ENCODE data around the gene RIMS4.

The RIMS4 gene

DNA sequence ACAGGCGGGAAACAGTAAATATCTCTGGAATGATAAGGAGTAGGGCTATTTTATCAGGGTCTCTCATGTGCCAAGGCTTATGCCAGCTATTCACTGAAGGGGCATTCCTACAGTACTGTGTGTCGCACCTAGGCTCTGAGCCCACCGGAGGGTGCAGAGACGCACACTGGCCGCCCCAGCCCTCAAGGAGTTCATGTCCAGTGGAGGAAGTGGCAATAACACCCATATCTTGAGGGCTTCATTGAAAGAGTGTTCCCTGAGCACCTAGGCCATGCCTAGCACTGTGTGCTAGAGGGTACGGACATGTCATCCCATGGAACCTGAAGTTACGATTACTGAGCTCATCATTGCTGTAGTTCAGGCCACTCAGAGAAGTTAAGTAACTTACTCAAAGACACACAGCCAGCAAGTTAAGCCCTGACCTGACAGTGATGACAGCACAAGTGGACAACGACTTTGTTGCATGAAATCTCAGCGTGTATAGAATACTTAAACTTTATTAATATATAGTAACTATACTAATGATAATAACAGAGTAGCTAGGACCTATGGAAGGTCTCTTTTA, 86.5 kb downstream of the RIMS4 start:
- no peak for DNase-seq
- Mint-ChIP-seq H3K27ac (no peak overlapping the region), H3K36me3 (ENCODE audit: low read depth) (no peaks in the 10 kb centered on the region), H3K4me3 (no peak overlapping the region), H3K27me3 (no peaks in the 10 kb centered on the region), H3K9me3 (no peaks in the 10 kb centered on the region), H3K4me1 (ENCODE audit: low read depth) (no peaks in the 10 kb centered on the region)

DNA sequence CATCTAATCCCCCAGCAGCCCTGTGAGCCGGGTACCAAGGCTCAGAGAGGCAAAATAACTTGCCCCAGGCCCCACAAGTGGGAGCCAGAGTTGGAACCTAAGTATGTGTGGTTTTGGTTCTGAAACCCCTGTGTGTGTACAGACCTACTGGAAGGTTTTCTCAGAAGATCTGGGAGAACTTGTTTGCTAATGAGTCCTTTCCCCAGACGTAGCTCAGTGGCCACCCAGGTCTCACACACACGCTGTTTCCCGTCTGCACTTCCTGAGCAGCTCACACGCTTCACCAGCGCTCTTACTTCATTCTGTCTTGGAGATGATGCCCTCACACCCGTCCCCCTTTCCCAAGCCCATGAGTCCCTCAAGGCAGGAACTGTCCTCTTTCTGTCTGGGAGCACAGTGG, 87.0 kb downstream of the RIMS4 start:
- no peaks in the 10 kb centered on the region for H3K36me3 Mint-ChIP-seq (ENCODE audit: low read depth)
- H3K9me3 Mint-ChIP-seq, result no peaks in the 10 kb centered on the region
- H3K27me3 Mint-ChIP-seq, result no peaks in the 10 kb centered on the region
- no peak overlapping the region for H3K4me3 Mint-ChIP-seq
- DNase-seq, result no peak
- H3K4me1 Mint-ChIP-seq (ENCODE audit: low read depth), result no peaks in the 10 kb centered on the region
- no peak overlapping the region for H3K27ac Mint-ChIP-seq

DNA sequence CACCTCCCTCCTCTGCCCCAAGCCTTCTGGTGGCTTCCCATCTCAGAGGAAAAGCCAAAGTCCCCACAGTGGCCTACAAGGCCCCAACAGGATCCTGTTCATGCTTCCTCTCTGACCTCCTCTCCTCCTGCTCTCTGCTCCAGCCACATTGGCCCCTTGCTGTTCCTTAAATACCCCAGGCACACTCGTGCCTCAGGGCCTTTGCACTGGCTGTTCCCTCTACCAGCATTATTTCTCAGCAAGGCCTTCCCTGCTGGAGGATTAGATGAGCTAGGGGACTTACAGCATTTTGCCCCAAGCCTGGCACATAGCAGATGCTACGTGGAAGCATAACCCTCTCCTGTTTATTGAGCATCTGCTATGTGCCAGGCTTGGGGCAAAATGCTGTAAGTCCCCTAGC, 87.4 kb downstream of the RIMS4 start:
- Mint-ChIP-seq H3K36me3 (ENCODE audit: low read depth) (no peaks in the 10 kb centered on the region), H3K9me3 (no peaks in the 10 kb centered on the region), H3K4me3 (no peak overlapping the region), H3K4me1 (ENCODE audit: low read depth) (no peaks in the 10 kb centered on the region), H3K27ac (no peak overlapping the region), H3K27me3 (no peaks in the 10 kb centered on the region)
- no peak for DNase-seq

DNA sequence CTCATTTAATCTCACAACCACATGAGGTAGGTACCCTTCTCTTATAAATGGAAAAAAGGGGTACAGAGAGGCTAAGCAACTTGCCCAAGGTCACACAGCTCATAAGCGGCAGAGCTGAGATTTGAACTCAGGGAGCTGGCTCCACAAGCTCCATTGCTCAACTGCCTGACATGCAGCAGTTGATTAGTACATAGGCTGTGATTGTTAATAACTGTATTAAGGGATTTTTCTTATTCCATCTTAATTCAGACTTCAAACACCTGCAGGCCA, 88.6 kb downstream of the RIMS4 start:
- no peaks in the 10 kb centered on the region for H3K4me1 Mint-ChIP-seq (ENCODE audit: low read depth)
- H3K36me3 Mint-ChIP-seq (ENCODE audit: low read depth), result no peaks in the 10 kb centered on the region
- H3K27me3 Mint-ChIP-seq, result no peaks in the 10 kb centered on the region
- no peak for DNase-seq
- no peak overlapping the region for H3K4me3 Mint-ChIP-seq
- H3K9me3 Mint-ChIP-seq, result no peaks in the 10 kb centered on the region
- no peak overlapping the region for H3K27ac Mint-ChIP-seq

DNA sequence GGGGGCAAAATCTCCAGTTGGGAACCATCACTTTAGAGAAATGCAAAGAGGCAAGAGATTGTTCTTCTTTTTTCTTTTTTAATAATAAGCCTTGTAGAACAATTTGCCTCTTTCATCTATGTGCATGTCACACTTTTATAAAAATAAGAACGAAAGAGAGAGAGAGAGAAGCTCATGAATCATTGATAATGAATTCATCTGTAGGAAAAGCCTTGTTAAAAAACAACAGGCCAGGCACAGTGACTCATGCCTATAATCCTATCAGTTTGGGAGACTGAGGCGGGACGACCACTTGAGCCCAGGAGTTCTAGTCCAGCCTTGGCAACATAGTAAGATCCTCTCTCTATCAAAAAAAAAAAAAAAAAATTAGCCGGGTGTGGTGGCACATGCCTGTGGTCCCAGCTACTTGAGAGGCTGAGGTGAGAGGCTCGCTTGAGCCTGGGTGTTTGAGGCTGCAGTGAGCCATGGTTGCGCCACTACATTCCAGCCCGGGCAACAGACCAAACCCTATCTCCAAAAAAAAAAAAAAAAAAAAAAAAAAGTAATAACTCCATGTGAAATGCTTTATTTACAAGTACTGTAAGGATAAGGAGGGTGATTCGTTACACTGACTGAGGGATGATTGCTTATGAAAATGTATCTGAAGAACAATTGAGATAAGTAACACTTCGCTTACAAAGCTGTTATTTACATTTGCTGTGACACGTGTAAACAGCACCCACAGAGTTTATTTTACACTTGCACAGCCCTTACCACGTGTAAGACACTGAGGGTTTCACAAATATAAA, 89.2 kb downstream of the RIMS4 start:
- Mint-ChIP-seq H3K4me3 (no peak overlapping the region), H3K9me3 (no peaks in the 10 kb centered on the region), H3K36me3 (ENCODE audit: low read depth) (no peaks in the 10 kb centered on the region), H3K27me3 (no peaks in the 10 kb centered on the region), H3K27ac (no peak overlapping the region), H3K4me1 (ENCODE audit: low read depth) (no peaks in the 10 kb centered on the region)
- no peak for DNase-seq

DNA sequence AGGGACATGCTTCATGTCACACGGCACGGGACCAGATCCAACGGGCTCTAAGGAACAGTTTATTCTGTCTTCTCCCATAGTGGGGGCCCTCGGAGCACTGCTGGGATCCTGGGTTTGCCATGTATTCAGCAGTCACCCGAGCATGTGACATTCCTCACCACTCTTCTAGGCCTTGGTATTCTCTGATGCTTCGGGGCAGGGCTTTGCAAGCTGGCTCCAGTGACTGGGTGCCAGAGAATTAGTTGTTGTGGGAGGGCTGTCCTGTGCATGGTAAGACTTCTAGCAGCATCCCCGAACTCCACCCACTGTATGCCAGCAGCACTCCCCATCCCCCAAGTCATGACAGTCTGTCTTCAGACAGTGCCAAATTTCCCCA, 89.7 kb downstream of the RIMS4 start:
- DNase-seq, result no peak
- Mint-ChIP-seq H3K9me3 (no peaks in the 10 kb centered on the region), H3K27ac (no peak overlapping the region), H3K27me3 (no peaks in the 10 kb centered on the region), H3K4me1 (ENCODE audit: low read depth) (no peaks in the 10 kb centered on the region), H3K36me3 (ENCODE audit: low read depth) (no peaks in the 10 kb centered on the region), H3K4me3 (no peak overlapping the region)

DNA sequence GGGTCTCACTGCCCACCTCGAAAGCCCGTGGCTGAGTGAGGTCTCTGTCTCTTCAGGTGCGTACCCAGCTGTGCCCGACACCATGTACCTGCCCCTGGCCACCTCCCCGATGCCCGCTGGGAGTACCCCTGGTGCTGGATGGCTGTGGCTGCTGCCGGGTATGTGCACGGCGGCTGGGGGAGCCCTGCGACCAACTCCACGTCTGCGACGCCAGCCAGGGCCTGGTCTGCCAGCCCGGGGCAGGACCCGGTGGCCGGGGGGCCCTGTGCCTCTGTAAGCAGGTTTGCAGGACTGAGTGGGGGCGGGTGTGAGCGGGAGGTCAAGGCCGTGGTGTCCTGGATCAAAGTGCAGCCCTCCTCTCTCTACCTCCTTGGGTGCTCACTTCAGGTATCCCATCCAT, 90.5 kb downstream of the RIMS4 start:
- Mint-ChIP-seq H3K4me3 (no peak overlapping the region), H3K36me3 (ENCODE audit: low read depth) (no peaks in the 10 kb centered on the region), H3K27me3 (no peaks in the 10 kb centered on the region), H3K27ac (no peak overlapping the region), H3K4me1 (ENCODE audit: low read depth) (no peaks in the 10 kb centered on the region), H3K9me3 (no peaks in the 10 kb centered on the region)
- DNase-seq, result no peak

DNA sequence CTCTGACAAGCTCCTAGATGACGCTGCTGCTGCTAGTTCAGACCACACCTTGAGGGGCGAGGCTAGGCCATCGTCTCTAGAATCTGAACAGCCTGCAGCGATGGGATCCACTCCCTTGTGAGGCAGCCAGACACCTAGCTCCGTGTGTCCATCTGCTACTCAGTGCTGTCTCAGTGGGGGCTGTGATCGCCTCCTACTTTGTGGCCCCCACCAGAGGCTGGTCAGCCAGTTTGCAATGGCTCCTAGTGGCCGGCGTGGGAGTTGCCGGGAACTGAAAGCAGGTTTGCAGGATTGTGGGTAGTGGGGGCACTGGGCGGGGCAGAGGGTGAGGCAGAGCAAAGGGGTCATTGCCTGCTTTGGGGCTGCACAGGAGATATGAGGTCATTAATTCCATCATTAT, 92.4 kb downstream of the RIMS4 start:
- no peak overlapping the region for H3K4me3 Mint-ChIP-seq
- H3K9me3 Mint-ChIP-seq, result no peaks in the 10 kb centered on the region

DNA sequence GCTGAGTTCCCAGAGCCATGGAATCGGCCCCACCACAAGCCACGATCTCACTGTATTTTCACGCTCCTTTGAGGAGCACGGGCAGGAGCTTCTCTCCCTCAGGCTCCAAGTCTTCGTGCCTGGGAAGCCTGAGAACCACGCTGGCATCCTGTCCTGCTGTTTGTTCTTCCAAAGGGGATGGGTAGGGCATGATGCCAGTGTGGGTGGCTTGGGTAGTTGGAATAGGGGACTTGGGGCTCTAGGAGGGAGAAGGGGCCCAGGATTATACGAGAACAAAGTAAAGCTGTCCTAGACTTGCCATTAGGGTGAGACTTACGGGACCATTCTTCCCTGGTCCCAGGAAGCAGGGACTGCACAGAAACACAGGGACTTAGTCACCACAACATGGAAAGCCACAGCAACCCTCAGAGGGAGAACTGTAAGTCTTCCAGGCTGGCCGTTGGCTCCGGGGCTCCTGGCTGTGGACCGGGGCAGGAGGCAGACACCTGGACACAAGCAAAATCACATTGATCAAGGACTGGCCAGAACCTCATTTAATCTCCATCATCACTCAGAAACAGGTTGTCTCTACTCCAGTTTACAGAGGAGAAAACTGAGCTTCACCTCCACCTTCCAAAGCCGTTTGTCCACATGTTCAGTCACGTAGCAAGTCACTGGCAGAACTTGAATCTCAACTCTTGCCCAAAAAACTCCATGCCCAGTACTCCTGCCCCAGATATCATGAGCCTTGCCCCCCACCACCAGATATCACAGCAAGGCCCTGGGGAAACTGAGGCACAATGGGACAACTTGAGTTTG, 93.8 kb downstream of the RIMS4 start:
- no peak for DNase-seq
- Mint-ChIP-seq H3K27ac (no peak overlapping the region), H3K36me3 (ENCODE audit: low read depth) (no peaks in the 10 kb centered on the region), H3K4me3 (no peak overlapping the region), H3K27me3 (no peaks in the 10 kb centered on the region), H3K4me1 (ENCODE audit: low read depth) (no peaks in the 10 kb centered on the region), H3K9me3 (no peaks in the 10 kb centered on the region)

More for the DNA sequence above, 92.4 kb downstream of the RIMS4 start:
- no peak for DNase-seq
- Mint-ChIP-seq H3K27me3 (no peaks in the 10 kb centered on the region), H3K4me1 (ENCODE audit: low read depth) (no peaks in the 10 kb centered on the region), H3K27ac (no peak overlapping the region), H3K36me3 (ENCODE audit: low read depth) (no peaks in the 10 kb centered on the region)

DNA sequence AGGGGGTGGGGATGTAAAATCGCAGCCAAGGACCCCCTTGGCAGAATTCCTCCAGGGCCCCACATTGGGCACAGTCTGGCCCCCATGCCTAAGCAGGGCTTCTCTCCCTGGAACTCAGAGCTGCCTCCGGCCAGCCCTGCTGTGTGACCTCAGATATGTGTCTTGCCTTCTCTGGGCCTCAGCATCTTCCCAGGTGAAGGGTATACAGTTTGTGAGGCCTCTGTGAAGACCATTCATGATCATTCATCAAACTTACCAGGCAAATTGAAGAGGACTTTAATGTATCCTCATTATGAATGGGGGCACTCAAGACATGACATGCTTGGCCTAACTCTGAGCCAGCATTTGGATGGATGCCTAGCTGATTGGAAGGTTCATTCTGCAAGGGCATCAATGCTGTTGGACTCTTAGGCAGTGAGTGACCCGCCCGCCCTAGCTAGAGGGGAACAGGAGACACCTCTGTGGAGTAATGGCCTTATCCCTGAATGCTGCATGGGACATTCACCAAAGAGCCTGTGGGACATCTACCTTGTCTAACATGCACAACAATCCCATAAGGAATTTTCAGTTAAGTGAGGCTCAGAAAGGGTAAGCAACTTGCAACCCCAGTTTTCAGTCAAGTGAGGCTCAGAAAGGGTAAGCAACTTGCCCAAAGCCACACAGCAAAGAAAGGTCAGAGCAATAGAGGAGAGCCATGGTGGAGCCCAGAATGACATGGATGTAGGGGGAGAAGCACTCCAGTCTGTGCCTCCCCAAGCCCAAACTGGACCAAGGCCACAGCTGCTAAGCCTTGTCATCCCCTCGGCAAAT, 94.6 kb downstream of the RIMS4 start:
- H3K9me3 Mint-ChIP-seq, result no peaks in the 10 kb centered on the region
- H3K4me1 Mint-ChIP-seq (ENCODE audit: low read depth), result no peaks in the 10 kb centered on the region
- H3K4me3 Mint-ChIP-seq, result no peak overlapping the region
- DNase-seq, result no peak
- no peaks in the 10 kb centered on the region for H3K36me3 Mint-ChIP-seq (ENCODE audit: low read depth)
- no peak overlapping the region for H3K27ac Mint-ChIP-seq
- H3K27me3 Mint-ChIP-seq, result no peaks in the 10 kb centered on the region

DNA sequence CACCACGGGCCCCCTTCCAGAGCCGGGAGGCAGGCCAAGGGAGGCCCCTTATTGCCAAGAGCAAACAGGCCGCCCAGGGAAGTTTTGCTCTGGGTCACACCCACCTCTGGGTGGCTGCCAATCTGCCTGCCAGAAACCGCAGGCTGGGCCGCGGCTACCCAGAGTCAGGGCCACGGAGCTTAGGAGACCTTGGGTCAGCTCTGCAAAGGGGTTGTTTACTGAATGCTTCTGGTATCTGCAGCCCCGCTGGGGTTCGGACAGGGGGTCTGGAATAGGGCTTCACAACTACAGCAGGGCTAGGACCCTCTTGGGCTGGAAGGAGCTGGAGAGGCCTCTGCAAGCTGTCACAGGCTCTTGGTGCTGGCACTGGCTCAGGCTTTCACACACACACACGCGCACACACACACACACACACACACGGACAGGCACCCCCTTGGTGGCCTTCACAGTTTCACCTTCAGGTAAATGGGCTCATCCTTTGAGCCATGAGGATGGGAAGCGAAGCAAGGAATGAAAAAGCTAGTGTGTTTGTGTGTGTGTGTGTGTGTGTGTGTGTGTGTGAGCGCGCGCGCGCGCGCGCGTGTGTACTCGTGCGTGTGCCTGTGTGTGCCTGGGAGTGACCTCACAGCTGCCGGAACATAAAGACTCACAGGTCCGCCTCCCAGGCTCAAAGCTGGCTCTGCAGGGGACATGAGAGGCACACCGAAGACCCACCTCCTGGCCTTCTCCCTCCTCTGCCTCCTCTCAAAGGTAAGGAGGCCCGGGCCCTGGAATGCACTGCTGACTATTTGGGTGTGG, 95.4 kb downstream of the RIMS4 start, which contains the start of gene CCN5:
TSS of gene CCN5 (plus strand) at position 669 of the 798 bp plus-strand sequence. CDS start at position 691, 22 bp downstream.
- Mint-ChIP-seq H3K9me3 (no peaks in the 10 kb centered on the region), H3K4me3 (no peak within 1 kb of the TSS), H3K4me1 (ENCODE audit: low read depth) (no peaks in the 10 kb centered on the region), H3K27me3 (no peaks in the 10 kb centered on the region), H3K36me3 (ENCODE audit: low read depth) (no peaks in the 10 kb centered on the region), H3K27ac (no peak within 1 kb of the TSS)
- DNase-seq, result no peak

DNA sequence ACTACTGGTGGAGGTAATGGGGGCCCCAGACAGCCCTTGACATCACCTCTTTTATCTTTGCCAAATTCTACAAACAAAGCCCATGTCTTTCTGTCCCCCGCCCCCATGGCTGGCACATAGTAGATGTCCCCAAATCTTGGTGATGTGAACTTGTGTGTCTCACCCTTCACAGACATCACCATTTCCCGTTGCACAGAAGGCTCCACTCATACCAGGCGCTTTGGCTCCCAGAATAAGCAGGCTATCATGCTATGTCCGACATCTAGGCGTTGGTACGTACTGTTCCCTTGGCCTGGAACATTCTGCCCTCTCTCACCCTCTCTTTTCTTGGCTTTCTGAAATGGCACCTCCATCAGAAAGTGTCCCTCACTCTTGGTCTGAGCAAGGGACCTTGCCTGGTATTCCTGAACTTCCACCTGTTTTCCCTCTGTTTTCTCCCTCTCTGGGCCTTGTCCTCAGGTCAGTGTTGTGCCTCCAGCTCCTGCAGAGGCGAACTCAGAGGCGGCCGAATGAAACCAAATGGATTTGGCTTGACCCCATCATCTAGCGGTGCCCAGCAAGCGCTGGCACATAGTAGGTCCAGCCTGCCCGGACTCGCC, 96.1 kb downstream of the RIMS4 start:
- H3K36me3 Mint-ChIP-seq (ENCODE audit: low read depth), result no peaks in the 10 kb centered on the region
- no peaks in the 10 kb centered on the region for H3K27me3 Mint-ChIP-seq
- H3K27ac Mint-ChIP-seq, result no peak overlapping the region
- no peaks in the 10 kb centered on the region for H3K9me3 Mint-ChIP-seq
- H3K4me3 Mint-ChIP-seq, result no peak overlapping the region
- DNase-seq, result no peak
- H3K4me1 Mint-ChIP-seq (ENCODE audit: low read depth), result no peaks in the 10 kb centered on the region

DNA sequence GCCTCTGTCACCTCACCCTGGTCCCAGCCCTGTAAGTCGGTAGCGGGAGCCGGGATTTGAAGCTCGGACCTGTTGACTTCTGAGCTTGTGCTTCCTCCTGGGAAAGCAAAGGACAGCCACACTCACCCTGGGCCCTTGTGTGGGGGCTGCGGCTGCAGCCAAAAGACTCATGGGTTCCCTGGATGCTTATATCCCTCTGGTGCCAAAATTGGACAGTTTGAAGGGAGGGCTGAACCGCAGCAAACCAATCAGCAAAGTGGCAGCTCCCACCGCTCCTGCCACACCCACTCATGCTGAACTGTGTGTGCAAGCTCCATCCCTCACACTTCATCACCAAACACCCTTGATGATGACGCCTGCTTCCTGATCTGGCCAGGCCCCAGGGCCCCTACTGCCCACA, 99.1 kb downstream of the RIMS4 start:
- Mint-ChIP-seq H3K4me1 (ENCODE audit: low read depth) (no peaks in the 10 kb centered on the region), H3K36me3 (ENCODE audit: low read depth) (no peaks in the 10 kb centered on the region), H3K27me3 (no peaks in the 10 kb centered on the region), H3K9me3 (no peaks in the 10 kb centered on the region), H3K27ac (no peak overlapping the region), H3K4me3 (no peak overlapping the region)
- DNase-seq, result no peak

DNA sequence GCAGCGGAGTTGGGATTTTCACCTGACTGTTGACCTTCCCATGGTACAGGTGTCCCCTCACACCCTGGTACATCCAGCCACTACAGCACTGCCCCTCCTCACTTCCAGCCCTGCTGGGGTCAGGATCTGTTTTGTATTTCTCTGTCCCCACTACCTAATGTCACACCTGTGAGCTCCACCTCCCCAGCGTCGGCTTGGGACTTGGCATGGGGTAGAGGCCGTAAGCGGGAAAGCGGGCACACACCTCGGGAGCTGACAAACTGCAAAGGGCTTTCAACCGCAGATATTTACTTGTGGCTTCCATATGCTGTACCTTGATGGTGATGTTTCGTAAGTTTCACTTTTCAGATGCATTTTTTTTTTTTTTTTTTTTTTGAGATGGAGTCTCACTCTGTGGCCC, 100.5 kb downstream of the RIMS4 start:
- H3K27ac Mint-ChIP-seq, result no peak overlapping the region
- H3K27me3 Mint-ChIP-seq, result no peaks in the 10 kb centered on the region
- no peaks in the 10 kb centered on the region for H3K4me1 Mint-ChIP-seq (ENCODE audit: low read depth)
- no peak overlapping the region for H3K4me3 Mint-ChIP-seq
- DNase-seq, result no peak
- H3K36me3 Mint-ChIP-seq (ENCODE audit: low read depth), result no peaks in the 10 kb centered on the region
- H3K9me3 Mint-ChIP-seq, result no peaks in the 10 kb centered on the region
